22Rv1 (cell line): ENCODE data around the gene CCDC68.

Experiments used
- ZFX ChIP-seq: fragments of 450-650 bp; IDR thresholded peaks from 2 replicates; pipeline ENCODE4 v1.6.1; 2017; ENCODE audit warnings: antibody characterized with exemption, borderline replicate concordance
- TF ChIP-seq, protein P1 (sequence below): fragments of 450-650 bp; IDR thresholded peaks from 2 replicates; pipeline ENCODE4 v1.5.1; 2017; ENCODE audit warnings: mild to moderate bottlenecking

DNA sequence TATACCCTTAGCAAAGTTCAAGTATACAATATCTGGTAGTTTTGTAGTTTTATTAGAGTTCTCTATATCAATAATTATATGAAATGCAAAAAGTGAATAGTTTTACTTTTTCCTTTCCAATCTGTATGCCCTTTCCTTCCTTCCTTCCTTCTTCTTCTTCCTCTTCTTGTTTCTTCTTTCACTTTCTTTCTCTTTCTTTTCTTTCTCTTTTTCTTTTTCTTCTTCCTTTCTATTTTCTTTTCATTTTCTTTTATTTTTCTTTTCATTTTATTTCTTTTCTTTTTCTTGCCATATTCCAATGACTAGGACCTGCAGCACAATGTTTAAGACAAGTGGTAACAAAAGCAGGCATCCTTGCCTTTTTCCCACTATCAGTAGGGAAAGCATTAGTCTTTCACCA, 59.8 kb downstream of the CCDC68 start:
- TF ChIP-seq, protein P1, sequence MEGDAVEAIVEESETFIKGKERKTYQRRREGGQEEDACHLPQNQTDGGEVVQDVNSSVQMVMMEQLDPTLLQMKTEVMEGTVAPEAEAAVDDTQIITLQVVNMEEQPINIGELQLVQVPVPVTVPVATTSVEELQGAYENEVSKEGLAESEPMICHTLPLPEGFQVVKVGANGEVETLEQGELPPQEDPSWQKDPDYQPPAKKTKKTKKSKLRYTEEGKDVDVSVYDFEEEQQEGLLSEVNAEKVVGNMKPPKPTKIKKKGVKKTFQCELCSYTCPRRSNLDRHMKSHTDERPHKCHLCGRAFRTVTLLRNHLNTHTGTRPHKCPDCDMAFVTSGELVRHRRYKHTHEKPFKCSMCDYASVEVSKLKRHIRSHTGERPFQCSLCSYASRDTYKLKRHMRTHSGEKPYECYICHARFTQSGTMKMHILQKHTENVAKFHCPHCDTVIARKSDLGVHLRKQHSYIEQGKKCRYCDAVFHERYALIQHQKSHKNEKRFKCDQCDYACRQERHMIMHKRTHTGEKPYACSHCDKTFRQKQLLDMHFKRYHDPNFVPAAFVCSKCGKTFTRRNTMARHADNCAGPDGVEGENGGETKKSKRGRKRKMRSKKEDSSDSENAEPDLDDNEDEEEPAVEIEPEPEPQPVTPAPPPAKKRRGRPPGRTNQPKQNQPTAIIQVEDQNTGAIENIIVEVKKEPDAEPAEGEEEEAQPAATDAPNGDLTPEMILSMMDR: no peak
- no peak for TF ChIP-seq ZFX
